ENCODE results near the gene RIC8B.
"Not testable (repeated sequence)": the region's sequence is repeated elsewhere in the genome, so short reads cannot be mapped to it uniquely, and the experiment has no call there.

The RIC8B gene

DNA sequence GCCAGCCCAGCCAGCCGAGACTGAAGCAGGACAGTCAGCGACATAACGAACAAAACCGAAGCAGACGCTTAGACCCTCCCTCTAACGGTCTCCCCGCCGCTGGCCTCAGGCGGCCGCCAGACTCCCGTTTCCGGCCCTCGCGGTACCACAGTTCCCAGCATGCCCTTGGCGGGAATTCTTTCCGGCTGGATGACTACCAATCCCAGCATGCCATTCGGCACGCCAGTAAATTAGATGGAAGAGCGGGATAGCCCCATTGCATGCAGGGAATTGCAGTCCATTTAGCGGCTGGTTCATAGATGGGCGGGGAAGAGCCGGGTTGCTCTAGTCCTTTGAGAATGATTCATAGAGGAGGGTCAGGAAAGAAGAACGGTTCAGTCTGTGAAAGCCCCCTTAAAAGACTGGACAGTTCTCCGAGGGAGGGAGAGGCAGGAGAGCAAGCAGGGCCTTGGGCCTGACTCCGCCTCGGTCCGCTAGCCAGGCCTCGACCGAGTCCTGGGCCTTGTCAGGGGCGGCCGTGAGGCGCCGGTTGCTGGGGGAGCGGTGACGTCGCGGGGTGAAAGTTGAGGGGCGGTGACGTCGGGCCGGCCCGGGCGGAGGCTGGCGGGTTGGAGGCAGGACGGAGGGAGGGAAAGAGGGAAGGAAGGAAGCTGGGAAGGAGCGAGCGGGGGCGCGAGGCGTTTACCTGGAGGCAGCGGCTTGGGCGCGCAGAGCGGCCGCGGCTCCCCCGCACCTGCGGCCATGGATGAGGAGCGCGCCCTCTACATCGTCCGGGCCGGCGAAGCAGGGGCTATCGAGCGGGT lies at the start of gene RIC8B:
Gene RIC8B (plus strand): TSS at position 678 of the 803 bp plus-strand sequence. CDS start 64 bp downstream, at position 742.
- Histone ChIP-seq H3K4me3 (ENCODE audit: low read depth in 1 of 2, low read length in 2 of 2) (peak within 1 kb of the TSS; percentile 46 to 85), H3K9ac (ENCODE audit: low read depth, low read length) (peak within 1 kb of the TSS; percentile 61), H3K27me3 (ENCODE audit: insufficient read depth, low read length, poor library complexity) (no peaks in the 10 kb centered on the region), H3K27ac (ENCODE audit: low read length) (peak within 1 kb of the TSS; percentile 96), H2AFZ (ENCODE audit: low read depth, low read length) (peak within 1 kb of the TSS; percentile 98), H4K20me1 (ENCODE audit: insufficient read depth, low read length) (peaks cover 4% of the 10 kb centered on the region), H3K36me3 (ENCODE audit: insufficient read depth, low read length) (peaks cover 8% of the 10 kb centered on the region; the same call in 1 of the 2 replicates), H3K4me2 (ENCODE audit: insufficient read depth, low read length) (peak within 1 kb of the TSS; percentile 76), H3K4me1 (ENCODE audit: insufficient read depth, low read length) (peaks cover 37% of the 10 kb centered on the region), H3K9me3 (ENCODE audit: insufficient read depth, low read length, severe bottlenecking) (no peaks in the 10 kb centered on the region), H3K79me2 (ENCODE audit: insufficient read depth, low read length) (peaks cover 48% of the 10 kb centered on the region)
- ATAC-seq (ENCODE audit: insufficient read depth, low read depth) (peak; percentile 91), DNase-seq (peak; percentile 96)
- TF ChIP-seq, protein P1, sequence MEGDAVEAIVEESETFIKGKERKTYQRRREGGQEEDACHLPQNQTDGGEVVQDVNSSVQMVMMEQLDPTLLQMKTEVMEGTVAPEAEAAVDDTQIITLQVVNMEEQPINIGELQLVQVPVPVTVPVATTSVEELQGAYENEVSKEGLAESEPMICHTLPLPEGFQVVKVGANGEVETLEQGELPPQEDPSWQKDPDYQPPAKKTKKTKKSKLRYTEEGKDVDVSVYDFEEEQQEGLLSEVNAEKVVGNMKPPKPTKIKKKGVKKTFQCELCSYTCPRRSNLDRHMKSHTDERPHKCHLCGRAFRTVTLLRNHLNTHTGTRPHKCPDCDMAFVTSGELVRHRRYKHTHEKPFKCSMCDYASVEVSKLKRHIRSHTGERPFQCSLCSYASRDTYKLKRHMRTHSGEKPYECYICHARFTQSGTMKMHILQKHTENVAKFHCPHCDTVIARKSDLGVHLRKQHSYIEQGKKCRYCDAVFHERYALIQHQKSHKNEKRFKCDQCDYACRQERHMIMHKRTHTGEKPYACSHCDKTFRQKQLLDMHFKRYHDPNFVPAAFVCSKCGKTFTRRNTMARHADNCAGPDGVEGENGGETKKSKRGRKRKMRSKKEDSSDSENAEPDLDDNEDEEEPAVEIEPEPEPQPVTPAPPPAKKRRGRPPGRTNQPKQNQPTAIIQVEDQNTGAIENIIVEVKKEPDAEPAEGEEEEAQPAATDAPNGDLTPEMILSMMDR (IDR thresholded peaks at IDR 0.05; ENCODE audit: borderline replicate concordance, extremely low read depth, low read length, poor library complexity, severe bottlenecking), result no peak
- TF ChIP-seq EZH2 (IDR thresholded peaks at IDR 0.05; ENCODE audit: borderline replicate concordance, low read depth, low read length, severe bottlenecking), result no peak

DNA sequence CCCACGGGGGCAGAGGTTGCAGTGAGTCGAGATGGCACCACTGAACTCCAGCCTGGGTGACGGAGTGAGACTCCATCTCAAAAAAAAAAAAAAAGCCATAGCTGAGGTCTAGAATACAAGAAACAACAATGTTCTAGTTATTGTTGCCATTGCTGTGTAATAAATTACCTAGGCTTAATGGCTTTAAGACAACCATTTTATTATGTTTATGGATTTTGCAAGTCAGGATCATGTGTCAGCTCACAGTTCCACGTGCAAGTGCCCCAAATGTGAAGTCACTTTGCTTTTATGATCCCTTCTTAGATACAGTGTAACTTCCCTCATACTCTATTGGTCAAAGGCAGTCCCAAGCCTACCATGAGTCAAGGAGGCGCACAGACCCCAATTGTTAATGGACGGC lies 49.5 kb upstream of the RIC8B start:
- TF ChIP-seq, protein P1 (IDR thresholded peaks at IDR 0.05; ENCODE audit: borderline replicate concordance, extremely low read depth, low read length, poor library complexity, severe bottlenecking), result no peak
- TF ChIP-seq EZH2 (IDR thresholded peaks at IDR 0.05; ENCODE audit: borderline replicate concordance, low read depth, low read length, severe bottlenecking), result no peak
- no peak overlapping the region for H3K4me2 ChIP-seq (ENCODE audit: insufficient read depth, low read length)
- no peaks in the 10 kb centered on the region for H3K9me3 ChIP-seq (ENCODE audit: insufficient read depth, low read length, severe bottlenecking)
- no peak overlapping the region for H3K9ac ChIP-seq (ENCODE audit: low read depth, low read length)
- no peaks in the 10 kb centered on the region for H4K20me1 ChIP-seq (ENCODE audit: insufficient read depth, low read length)
- no peak overlapping the region for H3K27ac ChIP-seq (ENCODE audit: low read length)
- H3K4me3 ChIP-seq (ENCODE audit: low read depth in 1 of 2, low read length in 2 of 2), result no peak overlapping the region
- no peak for DNase-seq
- no peak for ATAC-seq (ENCODE audit: insufficient read depth, low read depth)
- no peak overlapping the region for H2AFZ ChIP-seq (ENCODE audit: low read depth, low read length)
- H3K79me2 ChIP-seq (ENCODE audit: insufficient read depth, low read length), result no peaks in the 10 kb centered on the region
- H3K4me1 ChIP-seq (ENCODE audit: insufficient read depth, low read length), result no peaks in the 10 kb centered on the region
- H3K36me3 ChIP-seq (ENCODE audit: insufficient read depth, low read length), result no peaks in the 10 kb centered on the region
- no peaks in the 10 kb centered on the region for H3K27me3 ChIP-seq (ENCODE audit: insufficient read depth, low read length, poor library complexity)

- not testable (repeated sequence) for H3K9ac ChIP-seq (ENCODE audit: low read depth, low read length); H3K27ac ChIP-seq (ENCODE audit: low read length); H3K79me2 ChIP-seq (ENCODE audit: insufficient read depth, low read length); ATAC-seq (ENCODE audit: insufficient read depth, low read depth); DNase-seq; H3K36me3 ChIP-seq (ENCODE audit: insufficient read depth, low read length); H3K4me2 ChIP-seq (ENCODE audit: insufficient read depth, low read length); H3K4me1 ChIP-seq (ENCODE audit: insufficient read depth, low read length); H4K20me1 ChIP-seq (ENCODE audit: insufficient read depth, low read length); H3K27me3 ChIP-seq (ENCODE audit: insufficient read depth, low read length, poor library complexity); H3K9me3 ChIP-seq (ENCODE audit: insufficient read depth, low read length, severe bottlenecking); H3K4me3 ChIP-seq (ENCODE audit: low read depth in 1 of 2, low read length in 2 of 2); H2AFZ ChIP-seq (ENCODE audit: low read depth, low read length)
Observed at GRCh38 chr12:106726603-106727202, 47.8 kb upstream of the RIC8B start.

DNA sequence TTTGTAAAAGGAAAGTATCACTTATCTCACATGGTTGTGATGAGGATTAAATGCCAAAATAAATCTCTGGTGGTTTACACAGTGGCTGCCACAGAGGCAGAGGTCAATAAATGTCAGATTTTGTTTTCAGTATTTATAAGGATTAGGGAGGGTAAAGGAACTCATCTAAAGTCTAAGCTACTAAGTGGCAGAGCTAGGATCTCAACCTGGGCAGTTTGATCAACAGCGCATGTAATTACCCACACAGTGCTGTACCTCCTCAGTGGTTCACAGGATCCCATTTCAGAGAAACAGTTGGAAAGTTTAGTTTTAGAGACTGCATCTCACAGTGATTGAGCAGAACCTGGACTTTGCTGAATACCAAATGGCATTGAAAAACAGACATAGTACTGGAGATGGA lies 44.9 kb upstream of the RIC8B start:
- Histone ChIP-seq H3K36me3 (ENCODE audit: insufficient read depth, low read length) (no peaks in the 10 kb centered on the region), H3K4me1 (ENCODE audit: insufficient read depth, low read length) (no peaks in the 10 kb centered on the region), H4K20me1 (ENCODE audit: insufficient read depth, low read length) (no peaks in the 10 kb centered on the region), H3K27me3 (ENCODE audit: insufficient read depth, low read length, poor library complexity) (no peaks in the 10 kb centered on the region), H3K4me3 (ENCODE audit: low read depth in 1 of 2, low read length in 2 of 2) (no peak overlapping the region), H2AFZ (ENCODE audit: low read depth, low read length) (no peak overlapping the region), H3K27ac (ENCODE audit: low read length) (no peak overlapping the region), H3K9ac (ENCODE audit: low read depth, low read length) (no peak overlapping the region), H3K79me2 (ENCODE audit: insufficient read depth, low read length) (no peaks in the 10 kb centered on the region), H3K4me2 (ENCODE audit: insufficient read depth, low read length) (no peak overlapping the region), H3K9me3 (ENCODE audit: insufficient read depth, low read length, severe bottlenecking) (no peaks in the 10 kb centered on the region)
- ATAC-seq (ENCODE audit: insufficient read depth, low read depth), result no peak
- TF ChIP-seq EZH2 (IDR thresholded peaks at IDR 0.05; ENCODE audit: borderline replicate concordance, low read depth, low read length, severe bottlenecking), result no peak
- TF ChIP-seq, protein P1 (IDR thresholded peaks at IDR 0.05; ENCODE audit: borderline replicate concordance, extremely low read depth, low read length, poor library complexity, severe bottlenecking), result no peak
- no peak for DNase-seq
